HCT116 (cell line): ENCODE measurements around the gene VWA5B1. TPM values are rescaled to one million over a fixed set of nuclear protein-coding genes. Genes with fewer than 3 reads are reported as not detected.

Source experiments
- ATAC-seq: fragments of 200-7000 bp; cut with Tn5 transposase; 2 replicates; pipeline ENCODE4 v1.9.1; 2020; ENCODE audit warnings: mild to moderate bottlenecking, moderate library complexity
- BruUV-seq: library from RNA; stranded (reverse); fragments of 400-500 nt; replicated peaks from 2 replicates; lab custom pipeline; 2021; lab: Mats Ljungman, UMichigan
- CTCF ChIA-PET: fragments of 300-600 bp; sonication (Branson Sonifier 250); formaldehyde crosslinking; loops from one replicate; lab custom pipeline; 2021; ENCODE audit warnings: antibody characterized with exemption; lab: Charles Lee
- POLR2A ChIA-PET: fragments of 300-600, 350-600 bp; sonication (Branson Sonifier 250); formaldehyde crosslinking; loops from one replicate; lab custom pipeline; 2021; ENCODE audit warnings: antibody characterized with exemption; lab: Charles Lee
- RAD21 ChIA-PET, 2 experiments: fragments of 300-600 bp; sonication (Branson Sonifier 250); formaldehyde crosslinking; loops; one replicate each; lab custom pipeline; 2023; ENCODE audit warnings: low total read pairs in 2 of 2; ENCODE audit not compliant: uncharacterized antibody in 2 of 2, unreplicated experiment in 2 of 2, low non-redundant PET in 1 of 2; lab: Charles Lee
- DNase-seq: peaks from one replicate; pipeline ENCODE4 v3.0.0-alpha.2; 2010; ENCODE audit warnings: low read depth, low spot score
- H2AFZ ChIP-seq: fragments of 200-600 bp; shearing (Covaris generic), sonication (generic); 2 replicates; pipeline ENCODE4 v1.6.1; 2017; ENCODE audit warnings: low read depth, mixed run types, mixed read lengths, antibody characterized with exemption, low read length; ENCODE audit not compliant: poor library complexity, severe bottlenecking
- H3K27ac ChIP-seq: 2 replicates; pipeline ENCODE4 v1.5.1; 2012; ENCODE audit warnings: low read depth, low read length
- H3K27me3 ChIP-seq: fragments of 200-600 bp; sonication (generic); 2 replicates; pipeline ENCODE4 v1.6.1; 2016; ENCODE audit warnings: mixed run types, low read length, mixed read lengths; ENCODE audit not compliant: insufficient read depth
- H3K36me3 ChIP-seq, 2 experiments: fragments of 200-500 bp in 1 of 2; fragments of 200-600 bp in 1 of 2; sonication (Bioruptor generic) in 1 of 2; sonication (generic) in 1 of 2; 2 replicates each; pipeline versions ENCODE4 v1.5.1 to v1.6.1; 2014 to 2016; ENCODE audit warnings: low read length in 2 of 2, inconsistent platforms in 1 of 2, mixed read lengths in 1 of 2, mixed run types in 1 of 2; ENCODE audit not compliant: insufficient read depth in 2 of 2, control insufficient read depth in 1 of 2
- H3K4me1 ChIP-seq, 2 experiments: fragments of 200-600 bp in 1 of 2; sonication (generic) in 1 of 2; 2 replicates each; pipeline versions ENCODE4 v1.5.1 to v1.6.1; 2012 to 2017; ENCODE audit warnings: low read length in 2 of 2, inconsistent platforms in 1 of 2, mild to moderate bottlenecking in 1 of 2, mixed read lengths in 1 of 2, mixed run types in 1 of 2, moderate library complexity in 1 of 2; ENCODE audit not compliant: insufficient read depth in 2 of 2, control insufficient read depth in 1 of 2
- H3K4me2 ChIP-seq: fragments of 200-600 bp; sonication (generic); 2 replicates; pipeline ENCODE4 v1.6.1; 2017; ENCODE audit warnings: mixed run types, low read length, mixed read lengths
- H3K4me3 ChIP-seq, 2 experiments: fragments of 200-600 bp in 1 of 2; sonication (generic) in 1 of 2; replicated peaks in 1 of 2; 2 replicates each; pipeline ENCODE4 v1.5.1; 2011 to 2016; ENCODE audit warnings: low read length in 2 of 2, control low read depth in 1 of 2, low read depth in 1 of 2, mild to moderate bottlenecking in 1 of 2, mixed read lengths in 1 of 2, mixed run types in 1 of 2
- H3K79me2 ChIP-seq: fragments of 200-600 bp; sonication (generic); 2 replicates; pipeline ENCODE4 v1.6.1; 2017; ENCODE audit warnings: mild to moderate bottlenecking, mixed run types, low read length, moderate library complexity, mixed read lengths; ENCODE audit not compliant: insufficient read depth
- H3K9ac ChIP-seq: fragments of 200-600 bp; sonication (generic); 2 replicates; pipeline ENCODE4 v1.6.1; 2016; ENCODE audit warnings: low read length, mixed read lengths
- H3K9me2 ChIP-seq: fragments of 200-600 bp; sonication (generic), shearing (Covaris generic); 2 replicates; pipeline ENCODE4 v1.6.1; 2017; ENCODE audit warnings: mixed run types, mild to moderate bottlenecking, moderate library complexity; ENCODE audit not compliant: insufficient read depth
- H3K9me3 ChIP-seq, 2 experiments: fragments of 200-500 bp in 1 of 2; fragments of 200-600 bp in 1 of 2; sonication (Bioruptor generic) in 1 of 2; sonication (generic) in 1 of 2; 2 replicates each; pipeline ENCODE4 v1.6.1; 2014 to 2017; ENCODE audit warnings: low read length in 2 of 2, mixed read lengths in 2 of 2, inconsistent platforms in 1 of 2, low read depth in 1 of 2, mild to moderate bottlenecking in 1 of 2, mixed run types in 1 of 2, moderate library complexity in 1 of 2; ENCODE audit not compliant: control insufficient read depth in 1 of 2, insufficient read depth in 1 of 2
- H4K20me1 ChIP-seq: fragments of 200-600 bp; sonication (generic), shearing (Covaris generic); 2 replicates; pipeline ENCODE4 v1.6.1; 2017; ENCODE audit warnings: mixed run types, mild to moderate bottlenecking, moderate library complexity; ENCODE audit not compliant: insufficient read depth
- CEBPB ChIP-seq: IDR thresholded peaks from 2 replicates; pipeline ENCODE4 v1.6.1; 2012; ENCODE audit warnings: low read depth
- EGR1 ChIP-seq: IDR thresholded peaks from 2 replicates; pipeline ENCODE4 v1.6.1; 2012; ENCODE audit warnings: low read depth
- EZH2 ChIP-seq: fragments of 200-600 bp; sonication (generic); IDR thresholded peaks from 2 replicates; pipeline ENCODE4 v1.6.1; 2017; ENCODE audit warnings: antibody characterized with exemption, mixed run types
- MAX ChIP-seq: IDR thresholded peaks from 2 replicates; pipeline ENCODE4 v1.6.1; 2012
- POLR2A ChIP-seq: IDR thresholded peaks from 2 replicates; pipeline ENCODE4 v1.7.0; 2011; ENCODE audit warnings: borderline replicate concordance; ENCODE audit not compliant: insufficient read depth, insufficient read length; ENCODE audit errors: extremely low read depth
- RAD21 ChIP-seq: IDR thresholded peaks from 2 replicates; pipeline ENCODE4 v1.6.1; 2012; ENCODE audit warnings: low read depth, mild to moderate bottlenecking
- REST ChIP-seq: IDR thresholded peaks from 2 replicates; pipeline ENCODE4 v1.6.1; 2012; ENCODE audit warnings: low read depth
- SIN3A ChIP-seq: IDR thresholded peaks from 2 replicates; pipeline ENCODE4 v1.6.1; 2012; ENCODE audit warnings: low read depth
- SRF ChIP-seq: IDR thresholded peaks from 2 replicates; pipeline ENCODE4 v1.6.1; 2012; ENCODE audit warnings: low read depth
- TCF7L2 ChIP-seq: IDR thresholded peaks from 2 replicates; pipeline ENCODE4 v1.7.0; 2011; ENCODE audit warnings: borderline replicate concordance, inconsistent platforms; ENCODE audit not compliant: insufficient read depth, insufficient read length; ENCODE audit errors: extremely low read depth
- YY1 ChIP-seq: IDR thresholded peaks from 2 replicates; pipeline ENCODE4 v1.6.1; 2011; ENCODE audit warnings: low read length, low read depth, moderate library complexity, mild to moderate bottlenecking; ENCODE audit not compliant: insufficient replicate concordance; ENCODE audit errors: extremely low read depth
- ZFX ChIP-seq: fragments of 450-650 bp; IDR thresholded peaks from 2 replicates; pipeline ENCODE4 v1.6.1; 2017
- intact Hi-C: fragments of 100-400 bp; cut with micrococcal nuclease; formaldehyde crosslinking; loops from 2 replicates; pipeline ENCODE4 v1.10.0; 2022
- total RNA-seq: library from RNA; stranded (reverse); gene quantifications from one replicate; pipeline ENCODE4 v1.2.1, GENCODE V29; 2021; ENCODE audit not compliant: unreplicated experiment

VWA5B1 gene
- total RNA-seq, 1 experiment from 2014 or later, result not detected

GRCh38 chr1:20401405-20402010 lies 110.8 kb downstream of the VWA5B1 start:
- intact Hi-C loops, result no loop called here
- Histone ChIP-seq H3K27me3 (no peaks in the 10 kb centered on the region), H3K36me3 (no peaks in the 10 kb centered on the region), H2AFZ (no peak overlapping the region), H3K27ac (no peak overlapping the region), H3K4me1 (no peaks in the 10 kb centered on the region), H3K79me2 (no peaks in the 10 kb centered on the region), H3K4me3 (no peak overlapping the region), H3K9me3 (no peaks in the 10 kb centered on the region), H4K20me1 (no peaks in the 10 kb centered on the region), H3K4me2 (no peak overlapping the region), H3K9me2 (no peaks in the 10 kb centered on the region), H3K9ac (no peak overlapping the region)
- RAD21 ChIA-PET, result no interaction called here
- ATAC-seq, result no peak
- no peak for TF ChIP-seq RAD21
- TF ChIP-seq SIN3A, result no peak
- TF ChIP-seq POLR2A, result no peak
- TF ChIP-seq MAX, result no peak
- no peak for TF ChIP-seq YY1
- no peak for TF ChIP-seq CEBPB
- no peak for TF ChIP-seq EZH2
- TF ChIP-seq ZFX, result no peak
- no peak for TF ChIP-seq SRF
- TF ChIP-seq TCF7L2, result no peak
- TF ChIP-seq REST, result no peak
- TF ChIP-seq EGR1, result no peak
- BruUV-seq, result no TSS peak
- POLR2A ChIA-PET, result no interaction called here
- CTCF ChIA-PET, result interaction anchor here (1.2 kb wide), 1 partner anchor 23 kb away, joined by 3 read pairs; no protein-coding TSS in a partner anchor
- DNase-seq, result no peak
